GM21423 (cell line): ENCODE results near the gene SLC23A2.

Experiments
- ATAC-seq: cut with Tn5 transposase; IDR thresholded peaks from one replicate; pipeline ENCODE4 v1.9.1; 2021; ENCODE audit warnings: mild to moderate bottlenecking, moderate library complexity; ENCODE audit not compliant: unreplicated experiment

The SLC23A2 gene

DNA sequence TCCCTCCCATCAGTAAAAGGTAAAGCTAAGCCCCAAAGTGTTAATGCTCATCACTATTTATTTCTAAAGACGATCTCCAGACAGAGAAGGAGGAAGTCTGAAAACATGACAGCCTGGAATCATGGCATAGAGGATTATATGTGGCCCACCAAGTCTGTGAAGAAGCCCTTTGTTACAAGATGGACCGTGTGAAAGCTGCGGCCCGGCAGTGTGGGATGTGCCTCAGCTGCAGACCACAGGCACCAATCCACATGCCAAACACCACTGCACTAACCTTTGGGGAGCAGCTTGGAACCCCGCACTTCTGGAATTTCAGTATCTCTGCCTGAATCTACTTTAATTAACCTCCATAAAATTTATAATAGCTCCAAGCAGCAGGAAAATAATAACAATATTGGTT, 90.4 kb downstream of the SLC23A2 start:
- ATAC-seq, result no peak

DNA sequence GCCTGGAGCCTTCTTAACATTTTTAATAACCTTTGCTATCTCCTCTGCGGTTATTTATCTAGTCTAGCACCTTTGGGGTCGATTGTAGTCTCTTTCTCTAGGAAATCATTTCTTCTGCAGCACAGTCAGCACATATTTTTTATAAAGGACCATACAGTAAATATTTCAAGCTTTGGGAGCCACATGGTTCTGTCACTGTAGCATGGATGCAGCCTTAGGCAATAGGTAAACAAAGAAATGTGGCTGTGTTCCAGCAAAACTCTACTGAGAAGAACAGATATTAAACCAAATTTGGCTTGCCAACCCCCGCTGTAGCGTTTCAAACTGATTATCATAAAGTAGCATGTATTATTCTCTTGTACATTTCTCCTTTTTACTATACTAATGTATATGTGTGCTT, 95.7 kb downstream of the SLC23A2 start:
- no peak for ATAC-seq

DNA sequence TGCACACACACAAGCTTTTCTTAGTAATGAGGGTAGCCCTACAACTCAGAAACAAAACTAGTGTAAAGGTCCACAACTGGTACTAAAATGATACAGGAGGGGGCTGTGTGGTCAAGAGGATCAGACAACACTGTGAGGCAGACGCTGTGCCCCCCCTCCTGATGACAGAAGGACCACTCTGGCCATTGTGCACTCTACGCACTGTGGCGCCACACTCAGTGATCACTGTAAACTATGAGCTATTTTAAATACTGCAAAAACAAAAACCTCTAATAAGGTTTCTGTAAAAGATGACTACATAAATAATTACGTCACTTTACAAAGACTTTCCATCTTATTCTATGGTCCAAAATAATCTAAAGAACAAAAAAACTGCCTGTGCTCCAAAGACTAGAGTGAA, 96.1 kb downstream of the SLC23A2 start:
- ATAC-seq, result no peak

DNA sequence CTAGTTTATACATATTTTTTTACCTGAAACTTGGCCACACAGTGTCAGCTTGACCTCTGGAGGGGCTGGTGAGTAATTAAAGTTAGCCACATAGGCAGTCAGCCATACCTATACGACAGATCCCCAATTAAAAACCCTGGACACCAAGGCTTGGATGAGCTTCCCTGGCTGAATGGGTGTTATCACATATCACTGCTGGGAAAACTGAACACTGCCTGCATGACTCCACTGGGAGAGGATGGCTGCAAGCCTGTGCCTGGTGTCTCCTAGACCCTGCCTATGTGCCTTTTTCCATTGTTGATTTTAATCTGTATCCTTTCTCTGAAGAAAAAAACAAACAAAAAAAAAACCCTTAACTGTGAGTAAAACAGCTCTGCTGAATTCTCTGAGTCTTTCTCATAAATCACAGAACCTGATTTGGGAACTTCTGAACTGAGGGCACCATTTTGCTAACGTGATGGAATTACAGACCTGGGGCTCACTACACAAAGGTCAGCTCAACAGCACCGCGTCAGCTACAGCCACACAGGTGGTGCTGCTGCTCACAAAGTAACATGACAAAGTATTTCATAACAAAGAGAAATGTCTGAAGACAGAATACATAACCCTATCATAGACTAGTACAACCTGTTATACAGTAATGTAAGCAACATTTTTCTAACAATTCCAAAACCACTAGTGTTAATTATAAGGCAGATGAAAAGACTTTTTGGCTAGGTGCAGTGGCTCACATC, 97.0 kb downstream of the SLC23A2 start:
- ATAC-seq, result no peak

DNA sequence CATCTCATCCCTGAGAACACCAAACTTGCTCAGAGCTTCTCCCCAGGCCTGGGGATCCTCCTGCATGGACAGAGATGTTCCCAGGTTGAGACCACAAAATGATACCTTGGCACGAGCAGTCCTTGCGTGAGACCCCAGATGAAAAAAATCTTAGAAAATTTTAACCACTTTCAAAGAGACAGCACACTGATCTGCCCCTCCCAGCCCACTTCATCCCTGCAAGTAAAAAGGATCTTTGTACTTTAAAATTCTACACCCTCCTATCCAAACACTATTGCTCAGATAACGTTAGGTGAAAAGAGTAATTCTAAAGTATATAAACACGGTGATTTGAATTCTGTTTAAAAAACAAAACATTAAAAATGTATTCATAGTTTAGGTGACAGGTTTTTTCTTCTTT, 98.5 kb downstream of the SLC23A2 start:
- ATAC-seq, result no peak

DNA sequence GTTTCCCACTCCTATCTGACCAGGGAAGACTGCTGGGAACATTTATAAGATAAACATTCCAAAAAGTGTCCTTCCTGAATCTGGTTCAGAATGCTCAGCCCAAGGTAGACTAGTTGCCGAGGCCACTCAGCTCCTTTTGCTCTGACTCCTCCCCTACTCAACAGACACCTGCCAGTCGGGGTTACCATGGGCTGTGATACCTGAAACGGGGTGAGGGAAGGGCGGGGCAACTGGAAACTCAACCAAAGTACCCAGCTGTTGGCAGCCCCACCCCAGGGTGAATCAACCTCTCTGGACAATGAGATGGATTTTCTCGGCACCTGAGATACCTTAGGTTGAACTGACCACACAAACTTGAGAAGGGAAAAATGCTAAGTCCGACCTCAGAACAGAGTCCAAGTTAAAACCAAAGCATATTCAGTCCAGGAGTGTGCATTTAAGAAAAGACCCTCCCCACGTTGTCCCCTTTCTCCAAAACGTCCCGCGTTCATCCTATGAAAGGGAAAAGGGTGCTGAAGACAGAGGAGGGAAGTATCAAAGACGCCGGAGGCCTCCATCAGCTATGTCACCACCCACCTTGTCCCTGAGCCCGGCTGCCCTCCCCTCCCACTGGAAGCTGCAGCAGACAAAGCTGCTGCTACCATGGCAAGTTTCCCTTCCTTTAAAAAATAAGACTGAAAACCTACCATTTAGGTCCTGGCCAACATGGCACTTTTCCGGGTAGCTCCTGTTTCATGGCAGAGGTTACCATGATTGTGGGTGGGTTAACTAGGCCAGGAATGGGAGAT, 100.1 kb downstream of the SLC23A2 start:
- ATAC-seq, result no peak

DNA sequence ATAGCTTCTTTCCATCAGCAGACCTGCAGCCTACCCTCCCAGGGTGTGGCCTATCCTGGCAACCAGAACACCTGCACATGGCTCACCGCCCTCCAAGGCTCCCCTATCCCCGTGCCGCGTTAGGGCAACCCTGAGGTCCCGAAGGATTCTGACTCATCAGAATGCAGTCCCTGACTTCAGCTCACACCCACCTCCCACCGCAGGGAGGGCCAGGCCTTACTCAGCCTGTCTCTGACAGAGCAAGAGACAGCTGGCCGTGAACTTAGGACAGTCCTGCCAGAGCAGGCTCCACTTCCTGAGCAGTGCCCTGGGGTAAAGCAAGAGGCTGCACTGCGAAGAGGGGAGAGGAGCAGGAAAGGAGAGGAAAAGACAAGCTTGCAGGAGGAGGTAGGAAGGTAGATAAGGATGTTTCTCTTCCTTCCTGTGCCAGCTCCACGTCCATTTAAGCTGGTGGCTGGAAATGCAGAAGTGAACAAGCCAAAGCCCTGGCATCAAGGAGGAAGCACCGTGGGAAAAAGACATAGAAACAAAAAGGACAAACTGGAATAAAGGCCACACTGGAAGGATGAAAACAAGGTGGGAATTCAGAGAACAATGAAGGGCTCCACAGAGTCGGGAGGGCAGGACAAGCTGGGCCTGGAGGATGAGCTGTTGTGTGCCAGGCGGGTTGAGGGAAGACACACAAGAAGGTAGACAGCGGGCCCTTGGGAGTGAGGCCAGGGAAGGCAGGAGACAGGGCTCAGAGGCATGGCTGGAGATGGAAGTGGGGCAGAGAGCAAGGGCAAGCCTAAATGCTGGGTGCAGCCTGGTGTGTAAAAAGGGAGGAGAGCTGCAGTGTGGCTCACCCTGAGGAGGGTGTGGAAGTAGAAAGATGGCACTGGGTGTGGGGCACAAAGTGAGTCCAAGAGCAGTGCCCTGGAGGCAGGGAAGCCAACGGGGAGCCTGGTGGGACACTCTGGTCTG, 102.7 kb downstream of the SLC23A2 start:
- ATAC-seq, result no peak

DNA sequence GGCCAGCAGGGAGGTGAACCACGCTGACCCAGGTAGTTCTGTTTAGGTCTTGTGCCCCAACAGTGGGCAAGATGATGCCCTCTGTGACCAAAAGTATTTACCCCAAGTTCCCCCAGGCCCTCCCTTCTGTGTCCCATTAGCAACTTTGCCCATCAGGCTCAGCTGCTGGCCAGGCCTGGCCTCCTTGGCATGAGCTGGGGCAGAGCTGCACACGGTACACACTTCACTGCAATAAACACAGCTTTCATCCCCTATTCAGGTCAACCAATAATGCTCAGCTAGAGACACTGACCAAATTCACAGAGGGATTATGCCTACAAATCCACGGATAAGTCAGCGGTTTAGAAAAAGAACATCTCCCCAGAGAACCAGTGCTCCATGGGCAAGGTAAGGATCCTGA, 103.7 kb downstream of the SLC23A2 start:
- no peak for ATAC-seq

DNA sequence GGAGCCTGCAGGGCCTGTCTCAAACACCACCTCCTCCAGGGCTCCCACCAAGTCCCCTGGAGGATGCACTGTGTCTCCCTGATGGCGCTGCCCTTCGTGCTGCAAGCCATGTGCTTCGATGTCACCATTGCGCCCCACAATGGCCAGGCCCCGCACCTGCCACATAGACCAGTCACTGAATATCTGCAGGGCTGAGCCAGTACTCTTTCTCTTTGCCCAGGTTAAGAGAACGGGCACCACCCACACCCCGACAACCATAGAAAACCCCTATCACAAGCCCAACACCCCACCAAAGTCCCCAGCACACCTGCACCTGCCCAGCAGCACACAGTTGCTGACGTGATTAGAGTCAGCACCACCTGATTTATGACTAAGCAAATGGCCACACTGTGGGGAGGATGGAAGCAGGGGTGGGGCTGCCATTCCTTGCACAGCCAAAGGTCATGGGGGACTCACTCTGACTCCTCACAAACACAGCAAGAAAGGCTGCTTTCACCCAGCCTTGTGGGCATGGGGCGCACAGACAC, 104.3 kb downstream of the SLC23A2 start:
- no peak for ATAC-seq

DNA sequence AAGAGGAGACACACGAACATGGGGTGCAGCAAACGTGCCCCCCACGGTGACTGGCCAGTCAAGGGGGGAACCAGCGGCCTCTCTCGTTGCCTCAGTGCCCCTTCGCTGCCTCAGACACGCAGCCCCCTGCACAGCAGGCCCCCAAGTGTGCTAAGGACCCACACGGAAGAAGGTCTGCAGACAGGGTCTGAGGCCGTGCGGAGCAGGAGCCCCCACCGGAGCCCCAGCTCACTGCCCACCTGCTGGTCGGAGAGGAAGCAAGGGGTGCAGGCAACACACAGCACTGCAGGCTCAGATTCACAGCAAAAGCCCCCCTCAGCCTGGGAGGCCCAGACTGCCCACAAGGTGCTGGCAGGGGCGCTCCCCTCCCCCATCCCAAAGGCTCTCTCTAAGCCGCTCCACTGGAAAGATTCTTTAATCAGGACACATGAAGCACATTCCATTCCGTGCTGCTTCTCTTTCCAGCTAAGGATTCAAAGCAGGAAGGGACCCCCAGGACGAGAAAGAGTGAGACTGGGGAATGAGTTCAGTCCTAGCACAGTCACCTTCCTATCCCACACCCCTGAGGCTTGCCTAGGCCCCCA, 105.1 kb downstream of the SLC23A2 start:
- ATAC-seq, result no peak

DNA sequence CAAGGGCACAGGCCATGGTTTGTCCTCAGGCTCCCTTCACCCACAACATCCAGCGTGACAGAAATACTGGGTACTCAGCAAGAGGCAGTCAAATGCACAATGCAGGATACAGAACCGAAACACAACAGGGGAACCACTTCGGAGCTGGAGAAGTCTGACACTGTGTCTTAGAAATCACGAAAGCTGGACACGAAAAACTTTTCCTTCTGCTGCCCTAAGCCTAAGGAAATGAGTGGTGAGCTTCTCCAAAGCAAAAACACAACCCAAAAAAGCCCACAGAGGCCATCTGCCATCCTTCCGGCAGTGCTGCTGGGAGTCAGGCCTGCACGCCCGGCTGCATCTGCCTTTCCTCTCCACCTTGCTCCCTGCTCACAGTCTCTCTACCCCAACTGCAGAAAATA, 106.3 kb downstream of the SLC23A2 start:
- ATAC-seq, result no peak

DNA sequence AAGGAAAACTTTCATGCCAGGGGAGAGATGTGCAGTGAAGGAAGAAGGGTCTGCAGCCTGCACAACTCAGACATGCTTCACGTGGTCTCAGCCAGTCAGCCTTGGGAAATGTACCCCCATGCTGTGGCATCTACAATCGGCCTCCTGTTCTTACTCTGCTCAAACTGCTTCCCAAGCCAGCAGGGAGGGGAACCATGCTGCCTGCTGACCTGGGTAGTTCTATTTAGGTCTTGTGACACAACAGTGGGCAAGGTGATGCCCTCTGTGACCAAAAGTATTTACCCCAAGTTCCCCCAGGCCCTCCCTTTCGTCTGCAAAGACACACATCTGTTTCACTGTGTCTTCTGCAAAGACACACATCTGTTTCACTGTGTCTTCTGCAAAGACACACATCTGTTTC, 106.9 kb downstream of the SLC23A2 start:
- ATAC-seq, result no peak

DNA sequence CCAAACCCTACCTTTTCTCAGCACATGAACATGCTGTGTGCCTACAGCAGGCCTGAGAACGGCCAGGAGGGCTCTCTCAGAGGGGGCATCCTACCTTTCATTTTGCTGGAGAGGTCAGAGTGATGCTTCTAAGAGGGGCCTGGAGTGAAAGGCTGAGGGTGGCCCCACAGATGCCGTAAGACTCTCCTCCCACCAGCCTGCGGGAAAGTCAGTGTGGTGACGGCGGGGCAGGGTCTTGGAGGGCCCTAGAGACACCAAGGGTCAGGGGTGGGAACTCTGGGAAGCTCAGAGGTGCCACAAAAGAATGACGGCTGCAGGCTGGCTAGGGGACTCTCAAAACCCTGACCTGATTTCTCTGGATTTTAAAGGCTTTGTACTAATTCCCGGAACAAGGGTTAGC, 107.6 kb downstream of the SLC23A2 start:
- no peak for ATAC-seq

DNA sequence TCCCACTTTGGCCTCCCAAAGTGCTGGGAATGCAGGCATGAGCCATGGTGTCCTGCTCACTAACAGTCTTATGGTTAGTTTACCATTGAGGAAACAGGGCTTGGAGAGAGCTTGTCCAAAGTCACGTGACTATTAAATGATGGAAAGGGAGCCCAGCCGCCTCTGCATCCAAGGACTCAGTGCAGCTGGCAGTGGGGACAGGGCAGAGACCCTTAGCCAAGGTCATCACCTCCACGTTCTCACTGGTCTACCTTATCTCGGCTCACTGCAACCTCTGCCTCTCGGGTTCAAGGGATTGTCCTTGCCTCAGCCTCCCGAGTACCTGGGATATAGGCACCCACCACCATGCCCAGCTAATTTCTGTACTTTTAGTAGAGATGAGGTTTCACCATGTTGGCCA, 109.3 kb downstream of the SLC23A2 start:
- no peak for ATAC-seq

DNA sequence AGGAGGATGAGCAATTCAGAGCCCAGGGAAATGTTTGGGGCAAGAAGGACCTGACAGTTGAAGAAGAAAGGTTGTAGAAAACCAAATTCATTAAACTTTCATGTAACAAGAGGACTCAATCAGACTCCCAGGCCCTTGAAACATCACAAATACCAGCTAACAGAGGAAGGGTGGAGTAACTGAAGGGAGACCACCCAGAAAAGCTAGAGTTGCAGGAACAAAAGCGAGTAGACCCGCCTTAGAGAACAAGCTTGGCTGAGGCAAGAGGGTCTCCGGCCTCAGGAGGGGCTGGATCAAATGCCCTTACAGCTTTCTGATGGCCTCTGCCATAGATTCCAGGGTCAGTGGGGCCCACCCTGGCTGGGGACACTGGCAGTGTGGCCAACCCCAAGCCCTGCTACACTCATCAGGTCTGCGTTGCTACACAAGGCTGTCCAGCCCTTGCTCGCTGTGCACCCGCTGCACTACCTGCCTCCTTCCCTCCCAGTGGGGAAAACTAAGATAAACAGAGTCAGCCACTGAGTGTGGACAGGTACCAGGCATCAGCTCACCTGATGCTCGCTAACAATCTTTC, 110.0 kb downstream of the SLC23A2 start:
- ATAC-seq, result no peak

DNA sequence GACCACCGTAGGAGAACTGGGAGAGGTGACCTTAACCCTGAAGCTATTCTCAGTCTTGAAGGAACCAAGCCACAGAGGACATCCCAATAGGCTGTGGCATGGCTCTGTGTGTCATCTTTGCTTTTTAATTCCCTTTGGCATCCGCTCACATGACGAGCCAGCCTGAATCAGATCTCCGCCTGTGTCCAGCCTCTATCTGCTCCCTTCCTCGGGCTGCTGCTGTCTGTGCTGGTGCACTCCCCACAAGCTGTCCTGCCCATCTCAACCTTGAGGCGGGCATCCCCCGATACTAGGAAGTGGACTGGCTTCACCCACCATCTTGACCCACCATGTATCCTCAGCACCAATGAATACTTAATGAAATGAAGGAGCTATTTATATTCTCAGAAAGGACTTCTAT, 111.9 kb downstream of the SLC23A2 start:
- ATAC-seq, result no peak

DNA sequence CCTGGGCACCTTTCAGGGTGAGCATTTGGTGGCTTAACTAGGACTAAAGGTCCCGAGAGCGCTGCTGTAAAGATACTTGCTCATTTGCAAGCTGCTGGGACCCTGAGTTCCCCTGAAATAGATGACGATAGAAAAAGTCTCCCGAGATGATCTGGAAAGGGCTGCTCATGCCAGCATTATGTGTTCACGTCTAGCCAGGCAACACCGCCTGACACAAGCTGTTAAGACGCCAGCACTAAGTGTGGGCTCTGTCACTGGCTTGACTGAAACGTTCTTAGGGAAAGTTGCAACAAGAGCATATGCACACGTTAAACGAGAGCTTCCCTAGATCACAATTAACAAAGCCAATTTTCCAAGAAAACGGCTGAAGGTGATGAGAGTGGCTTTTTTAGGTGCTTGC, 113.7 kb downstream of the SLC23A2 start:
- ATAC-seq, result no peak

DNA sequence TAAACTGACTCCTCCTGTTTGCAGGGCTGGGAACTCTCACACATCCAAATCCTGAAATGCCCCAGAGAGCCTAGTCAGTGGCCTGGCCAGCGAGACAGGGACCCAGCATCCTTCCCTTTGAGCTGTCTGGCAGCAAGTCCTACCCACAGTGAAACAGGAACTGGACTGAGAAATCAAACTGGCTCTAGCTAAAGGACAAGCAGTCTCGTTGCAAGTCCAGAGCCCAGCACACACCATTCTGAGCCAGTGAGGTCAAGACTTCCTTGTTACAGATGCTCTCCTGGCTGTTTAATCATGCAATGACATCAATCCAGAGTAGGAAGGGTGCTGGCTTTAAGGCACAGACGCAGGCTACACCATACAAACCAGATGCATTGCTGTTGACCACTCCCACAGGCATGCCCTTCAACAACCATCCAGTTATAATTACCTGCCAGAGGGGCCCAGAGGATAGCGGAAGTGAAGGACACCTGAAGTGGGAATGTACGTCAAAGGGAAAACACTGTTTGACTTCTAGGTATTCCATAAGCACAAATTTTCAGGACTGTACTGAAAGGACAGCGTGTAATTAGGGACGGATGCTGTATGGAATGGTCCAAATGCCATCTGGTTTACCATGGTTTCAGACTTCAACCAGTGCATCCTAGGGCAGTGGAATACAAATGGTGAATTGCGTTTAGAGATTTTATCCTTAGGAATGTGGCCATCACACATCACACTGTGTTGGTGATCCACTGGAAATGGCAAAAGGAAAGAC, 114.4 kb downstream of the SLC23A2 start:
- ATAC-seq, result no peak

DNA sequence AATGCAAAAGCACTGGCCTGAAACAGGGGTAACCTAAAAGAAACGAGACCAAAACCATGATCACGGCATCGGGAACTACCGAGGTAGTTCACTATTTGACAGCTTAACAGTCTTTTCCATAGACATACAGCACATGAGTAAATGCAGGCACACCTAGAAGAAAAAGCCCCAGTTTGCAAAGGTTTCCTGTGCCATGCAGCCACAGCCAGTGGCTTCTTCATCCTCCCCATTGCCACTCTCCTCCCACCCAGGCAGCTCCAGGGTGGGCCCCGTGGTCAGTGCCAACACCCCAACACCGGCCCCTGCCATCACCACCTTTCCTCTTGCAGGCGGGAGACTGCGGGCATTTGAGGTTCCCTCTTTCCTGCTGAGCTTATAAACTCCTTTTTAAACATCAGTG, 115.4 kb downstream of the SLC23A2 start:
- ATAC-seq, result no peak

DNA sequence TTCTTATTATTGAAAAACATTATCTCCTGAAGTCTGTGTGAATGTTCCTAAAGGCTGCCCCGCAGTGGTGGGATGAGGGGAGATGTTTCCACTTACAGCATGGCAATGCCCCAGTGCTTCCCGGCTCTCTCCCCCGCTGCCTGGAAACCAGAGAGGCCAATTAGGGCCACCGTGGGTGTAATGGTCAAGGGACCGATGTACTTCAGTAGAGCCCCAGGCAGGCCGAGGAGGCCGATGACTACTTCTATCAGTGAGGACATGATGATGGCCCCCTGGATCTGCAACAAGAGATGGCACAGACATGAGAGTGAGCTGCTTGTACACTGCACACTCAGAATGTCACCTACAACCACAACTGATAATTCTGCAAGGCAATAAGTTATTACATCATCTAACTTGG, 117.8 kb downstream of the SLC23A2 start:
- ATAC-seq, result no peak
